Fibroblast of upper back skin (primary cell): ENCODE results near the gene MS4A10.

Experiments used
- DNase-seq: peaks from one replicate; pipeline ENCODE4 v3.0.0-alpha.2; 2013

MS4A10 gene

GRCh38 chr11:60766547-60766946, 18.6 kb upstream of the MS4A10 start:
- DNase-seq: no peak

- DNase-seq: no peak
Observed at GRCh38 chr11:60767388-60767811, 17.7 kb upstream of the MS4A10 start.

- DNase-seq: no peak
Observed at GRCh38 chr11:60768202-60768601, 16.9 kb upstream of the MS4A10 start.

GRCh38 chr11:60769273-60769672, 15.9 kb upstream of the MS4A10 start:
- no peak for DNase-seq

GRCh38 chr11:60769811-60770210, 15.3 kb upstream of the MS4A10 start:
- DNase-seq: no peak

GRCh38 chr11:60771146-60771545, 14.0 kb upstream of the MS4A10 start:
- no peak for DNase-seq

GRCh38 chr11:60771879-60772525, 13.1 kb upstream of the MS4A10 start:
- DNase-seq: no peak

- no peak for DNase-seq
Observed at GRCh38 chr11:60772666-60773065, 12.5 kb upstream of the MS4A10 start.

- no peak for DNase-seq
Observed at GRCh38 chr11:60774726-60775125, 10.4 kb upstream of the MS4A10 start.

- DNase-seq: peak; percentile 86
Observed at GRCh38 chr11:60775420-60775961, 9.6 kb upstream of the MS4A10 start.

- no peak for DNase-seq
Observed at GRCh38 chr11:60776167-60776566, 9.0 kb upstream of the MS4A10 start.

- DNase-seq: no peak
Observed at GRCh38 chr11:60777106-60777505, 8.0 kb upstream of the MS4A10 start.

- peak; percentile 72 for DNase-seq
Observed at GRCh38 chr11:60777572-60777971, 7.6 kb upstream of the MS4A10 start.

GRCh38 chr11:60780065-60780464, 5.1 kb upstream of the MS4A10 start:
- DNase-seq: no peak

GRCh38 chr11:60780774-60781173, 4.4 kb upstream of the MS4A10 start:
- DNase-seq: no peak

- DNase-seq: no peak
Observed at GRCh38 chr11:60781286-60781980, 3.7 kb upstream of the MS4A10 start.

- no peak for DNase-seq
Observed at GRCh38 chr11:60781981-60782316, 3.2 kb upstream of the MS4A10 start.

GRCh38 chr11:60782393-60783140, 2.6 kb upstream of the MS4A10 start:
- DNase-seq: no peak

- no peak for DNase-seq
Observed at GRCh38 chr11:60783141-60783484, 2.0 kb upstream of the MS4A10 start.

- DNase-seq: no peak
Observed at GRCh38 chr11:60783911-60784310, 1.2 kb upstream of the MS4A10 start.

- DNase-seq: peak; percentile 47
Observed at GRCh38 chr11:60785806-60786361, 751 bp downstream of the MS4A10 start.

- peak; percentile 70 for DNase-seq
Observed at GRCh38 chr11:60786811-60787567, 1.9 kb downstream of the MS4A10 start.
